Brain microvascular endothelial cell (primary cell): ENCODE measurements around the gene PHYKPL.

Source experiments
- DNase-seq: peaks from one replicate; pipeline ENCODE4 v3.0.0-alpha.2; 2020
- H3K27ac ChIP-seq: fragments of 250-450 bp; sonication (Bioruptor Pico); 2 replicates; pipeline ENCODE4 v1.5.1; 2020; ENCODE audit warnings: mild to moderate bottlenecking, moderate library complexity
- H3K27me3 ChIP-seq: fragments of 250-450 bp; sonication (Bioruptor Pico); replicated peaks from 2 replicates; pipeline ENCODE4 v1.5.1; 2020; ENCODE audit warnings: mild to moderate bottlenecking
- H3K36me3 ChIP-seq: fragments of 250-450 bp; sonication (Bioruptor Pico); replicated peaks from 2 replicates; pipeline ENCODE4 v1.5.1; 2020; ENCODE audit warnings: mild to moderate bottlenecking
- H3K4me3 ChIP-seq: 2 replicates; pipeline ENCODE4 v1.5.1; 2011; ENCODE audit warnings: low read depth, mild to moderate bottlenecking, control low read depth, low read length, moderate library complexity
- CTCF ChIP-seq: IDR thresholded peaks from 2 replicates; pipeline ENCODE4 v1.5.1; 2011; ENCODE audit warnings: low read depth, mild to moderate bottlenecking, moderate library complexity, low read length, control low read depth, inconsistent platforms; ENCODE audit errors: missing control alignments
- in situ Hi-C: cut with HindIII; loops from 2 replicates; pipeline ENCODE4 v1.10.0; 2017; ENCODE audit warnings: low sequenced_read_pairs, low pct_ligation_motif_present

PHYKPL gene

GRCh38 chr5:178245389-178245788, 12.8 kb upstream of the PHYKPL start:
- H3K36me3 ChIP-seq = no peaks in the 10 kb centered on the region
- no peak overlapping the region for H3K4me3 ChIP-seq
- in situ Hi-C loops = no loop called here
- no peaks in the 10 kb centered on the region for H3K27me3 ChIP-seq
- no peak for DNase-seq
- TF ChIP-seq CTCF = no peak
- H3K27ac ChIP-seq = no peak overlapping the region

- no peak for TF ChIP-seq CTCF
- Histone ChIP-seq H3K27me3 (no peaks in the 10 kb centered on the region), H3K36me3 (no peaks in the 10 kb centered on the region), H3K27ac (no peak overlapping the region), H3K4me3 (no peak overlapping the region)
- peak; percentile 40 for DNase-seq
- in situ Hi-C loops = no loop called here
Measured at GRCh38 chr5:178244576-178244975, 12.0 kb upstream of the PHYKPL start.

GRCh38 chr5:178242416-178242815, 9.8 kb upstream of the PHYKPL start:
- no peak for DNase-seq
- in situ Hi-C loops = no loop called here
- no peak for TF ChIP-seq CTCF
- H3K27ac ChIP-seq = no peak overlapping the region
- no peaks in the 10 kb centered on the region for H3K36me3 ChIP-seq
- no peak overlapping the region for H3K4me3 ChIP-seq
- no peaks in the 10 kb centered on the region for H3K27me3 ChIP-seq

GRCh38 chr5:178241688-178242231, 9.2 kb upstream of the PHYKPL start:
- Histone ChIP-seq H3K36me3 (no peaks in the 10 kb centered on the region), H3K27me3 (no peaks in the 10 kb centered on the region), H3K4me3 (no peak overlapping the region), H3K27ac (no peak overlapping the region)
- in situ Hi-C loops = no loop called here
- TF ChIP-seq CTCF = no peak
- DNase-seq = no peak

- DNase-seq = no peak
- Histone ChIP-seq H3K4me3 (no peak overlapping the region), H3K27me3 (no peaks in the 10 kb centered on the region), H3K36me3 (no peaks in the 10 kb centered on the region), H3K27ac (no peak overlapping the region)
- in situ Hi-C loops = no loop called here
- no peak for TF ChIP-seq CTCF
Measured at GRCh38 chr5:178241231-178241663, 8.6 kb upstream of the PHYKPL start.

- H3K36me3 ChIP-seq = no peaks in the 10 kb centered on the region
- H3K27ac ChIP-seq = no peak overlapping the region
- in situ Hi-C loops = no loop called here
- H3K27me3 ChIP-seq = no peaks in the 10 kb centered on the region
- H3K4me3 ChIP-seq = no peak overlapping the region
- TF ChIP-seq CTCF = no peak
- DNase-seq = no peak
Measured at GRCh38 chr5:178240766-178241165, 8.2 kb upstream of the PHYKPL start.
